HepG2 (cell line): ENCODE data around the gene ARMH2. TPM values are rescaled to one million over a fixed set of nuclear protein-coding genes. Genes with fewer than 3 reads are reported as not detected.

Experiments
- ATAC-seq: fragments of 200-7000 bp; cut with Tn5 transposase; 3 replicates; pipeline ENCODE4 v1.9.1; 2020; ENCODE audit warnings: mild to moderate bottlenecking, moderate library complexity
- BruUV-seq: library from RNA; stranded (reverse); fragments of 400-500 nt; replicated peaks from 2 replicates; lab custom pipeline; 2021; lab: Mats Ljungman, UMichigan
- CTCF ChIA-PET: fragments of 300-600 bp; formaldehyde crosslinking; extraction: SDS; loops from one replicate; lab custom pipeline; 2021; ENCODE audit warnings: low total read pairs, inconsistent platforms, low intra/inter-chr PET ratio; lab: Yijun Ruan, JAX
- POLR2A ChIA-PET: fragments of 350-600 bp; sonication (Branson Sonifier 250); formaldehyde crosslinking; loops from one replicate; lab custom pipeline; 2020; ENCODE audit warnings: antibody characterized with exemption, inconsistent platforms; lab: Yijun Ruan, JAX
- DNase-seq: peaks from one replicate; pipeline ENCODE4 v3.0.0-alpha.2; 2015; ENCODE audit warnings: low spot score
- FAIRE-seq: peaks from 3 replicates; lab custom pipeline; 2011; peaks lifted over from hg19 to GRCh38; lab: Jason Lieb, UNC
- H2AFZ ChIP-seq: one replicate; pipeline ENCODE4 v1.6.1; 2011; ENCODE audit warnings: low read length, inconsistent platforms
- H3K27ac ChIP-seq: fragments of 300-600 bp; 3 replicates; pipeline ENCODE4 v1.8.0; 2011; ENCODE audit warnings: mixed run types, mild to moderate bottlenecking, mixed read lengths, low read length, inconsistent platforms; ENCODE audit not compliant: insufficient read depth; ENCODE audit errors: extremely low read length
- H3K27me3 ChIP-seq, 2 experiments: fragments of 200-600 bp in 1 of 2; 2 replicates in 1 of 2; 3 replicates in 1 of 2; pipeline versions ENCODE4 v1.6.0 to v1.8.0; 2011; ENCODE audit warnings: low read length in 2 of 2, mild to moderate bottlenecking in 2 of 2, moderate library complexity in 2 of 2, inconsistent platforms in 1 of 2; ENCODE audit not compliant: insufficient read depth in 2 of 2, control insufficient read depth in 1 of 2
- H3K36me3 ChIP-seq, 2 experiments: fragments of 200-600 bp in 1 of 2; replicated peaks in 1 of 2; 2 replicates in 1 of 2; 3 replicates in 1 of 2; pipeline versions ENCODE4 v1.5.1 to v1.8.0; 2011; ENCODE audit warnings: low read length in 2 of 2, inconsistent platforms in 1 of 2; ENCODE audit not compliant: insufficient read depth in 2 of 2, control insufficient read depth in 1 of 2
- H3K4me1 ChIP-seq: 2 replicates; pipeline ENCODE4 v1.5.1; 2012; ENCODE audit warnings: low read length, inconsistent platforms; ENCODE audit not compliant: insufficient read depth
- H3K4me2 ChIP-seq: 2 replicates; pipeline ENCODE4 v1.6.0; 2011; ENCODE audit warnings: low read depth, low read length, inconsistent platforms
- H3K4me3 ChIP-seq, 3 experiments: fragments of 200-600 bp in 1 of 3; sonication (generic), shearing (Covaris generic) in 1 of 3; replicated peaks in 1 of 3; 2 replicates each; pipeline ENCODE4 v1.5.1; 2011 to 2016; ENCODE audit warnings: low read length in 3 of 3, inconsistent platforms in 2 of 3, low read depth in 2 of 3, mild to moderate bottlenecking in 2 of 3, control low read depth in 1 of 3, mixed read lengths in 1 of 3; ENCODE audit not compliant: insufficient read depth in 1 of 3
- H3K79me2 ChIP-seq: one replicate; pipeline ENCODE4 v1.6.1; 2011; ENCODE audit warnings: low read length, inconsistent platforms; ENCODE audit not compliant: insufficient read depth
- H3K9ac ChIP-seq: 2 replicates; pipeline ENCODE4 v1.6.0; 2011; ENCODE audit warnings: mild to moderate bottlenecking, low read depth, low read length, inconsistent platforms; ENCODE audit not compliant: insufficient read depth
- H3K9me3 ChIP-seq: 2 replicates; pipeline ENCODE4 v1.5.1; 2012; ENCODE audit warnings: mild to moderate bottlenecking, low read length
- H4K20me1 ChIP-seq: 2 replicates; pipeline ENCODE4 v1.6.0; 2011; ENCODE audit warnings: inconsistent platforms, mild to moderate bottlenecking, low read length, moderate library complexity; ENCODE audit not compliant: insufficient read depth
- ATF7 ChIP-seq, 2 experiments: fragments of 450-650 bp in 1 of 2; sonication (generic) in 1 of 2; formaldehyde crosslinking in 1 of 2; IDR thresholded peaks; 2 replicates each; pipeline versions ENCODE4 v1.4.0 to v1.6.1; 2016 to 2020; ENCODE audit warnings: antibody characterized with exemption in 1 of 2, mild to moderate bottlenecking in 1 of 2, missing genetic modification reagents in 1 of 2
- FOXO1 ChIP-seq: sonication (generic); formaldehyde crosslinking; IDR thresholded peaks from 2 replicates; pipeline ENCODE4 v1.4.0; 2020; ENCODE audit warnings: missing genetic modification reagents
- FOXP1 ChIP-seq, 2 experiments: fragments of 450-650 bp in 1 of 2; IDR thresholded peaks; 2 replicates each; pipeline ENCODE4 v1.6.1; 2017 to 2018; ENCODE audit warnings: antibody characterized with exemption in 1 of 2
- HNRNPL ChIP-seq: fragments of 200-400 bp; formaldehyde crosslinking; IDR thresholded peaks from 2 replicates; pipeline ENCODE4 v1.6.1; 2017; ENCODE audit warnings: mild to moderate bottlenecking, low read depth, low read length
- ISX ChIP-seq: sonication (generic); formaldehyde crosslinking; conservative IDR thresholded peaks from 2 replicates; pipeline ENCODE4 v1.5.0; 2020; ENCODE audit warnings: missing genetic modification reagents
- KIAA2018 ChIP-seq: sonication (generic); formaldehyde crosslinking; IDR thresholded peaks from 2 replicates; pipeline ENCODE4 v1.5.0; 2020; ENCODE audit warnings: mild to moderate bottlenecking, missing genetic modification reagents, borderline replicate concordance
- KLF15 ChIP-seq: sonication (generic); formaldehyde crosslinking; IDR thresholded peaks from 2 replicates; pipeline ENCODE4 v1.8.1; 2023; ENCODE audit warnings: borderline replicate concordance, mild to moderate bottlenecking, inconsistent platforms, missing genetic modification reagents, mixed read lengths
- THRA ChIP-seq: sonication (generic); formaldehyde crosslinking; IDR thresholded peaks from 2 replicates; pipeline ENCODE4 v1.4.0; 2020; ENCODE audit warnings: missing genetic modification reagents, borderline replicate concordance
- ZSCAN20 ChIP-seq: sonication (generic); formaldehyde crosslinking; IDR thresholded peaks from 2 replicates; pipeline ENCODE4 v1.4.0; 2020; ENCODE audit warnings: missing genetic modification reagents, mild to moderate bottlenecking, borderline replicate concordance
- WGBS: methylation state at CpG from one replicate; pipeline ENCODE4 v1.1.6; 2017; ENCODE audit warnings: low lambda C conversion rate; 5-methylcytosine and 5-hydroxymethylcytosine counted together
- in situ Hi-C: cut with HindIII; loops from 2 replicates; pipeline ENCODE4 v1.10.0; 2017; ENCODE audit warnings: low pct_unique_long_range_greater_than_20kb; ENCODE audit not compliant: extremely low pct_ligation_motif_present
- intact Hi-C: fragments of 100-400 bp; cut with micrococcal nuclease; formaldehyde crosslinking; loops from one replicate; pipeline ENCODE4 v1.10.0; 2022; ENCODE audit not compliant: unreplicated experiment
- polyA plus RNA-seq, 8 experiments: library from polyadenylated mRNA; depleted of rRNA in 3 of 8; stranded (reverse) in 7 of 8; unstranded in 1 of 8; fragments of >200 nt; fragmentation: Illumina TruSeq in 4 of 8; extraction: Trizol in 4 of 8; gene quantifications; 2 replicates each; pipeline versions ENCODE4 v1.2.1 to v1.2.3, GENCODE V29; 2011 to 2016; ENCODE audit warnings: low read depth in 4 of 8, missing spikeins in 1 of 8, mixed read lengths in 1 of 8; ENCODE audit not compliant: insufficient read depth in 1 of 8
- total RNA-seq, 5 experiments: library from RNA; depleted of rRNA; stranded (reverse); fragments of >200 nt; fragmentation: Illumina TruSeq; extraction: Trizol; gene quantifications; 2 replicates each; pipeline ENCODE4 v1.2.3, GENCODE V29; 2016; ENCODE audit warnings: low read depth in 1 of 5

Gene ARMH2
- total and polyA plus RNA-seq, 2 of the 13 experiments (the other 11 are each of a cell fraction or from before 2014, with no cell fraction given): not detected

- no peak for TF ChIP-seq FOXO1 (CRISPR knock-in tag)
- TF ChIP-seq ISX (CRISPR knock-in tag): no peak
- no peak for TF ChIP-seq THRA
- TF ChIP-seq FOXP1 (IDR thresholded peaks at IDR 0.05): no peak
- TF ChIP-seq FOXP1 (CRISPR knock-in tag; IDR thresholded peaks at IDR 0.05): no peak
- TF ChIP-seq ZSCAN20 (CRISPR knock-in tag): no peak
Observed at GRCh38 chr6:24845578-24845977, 46.9 kb upstream of the ARMH2 start (continued).

- POLR2A ChIA-PET: no interaction called here
- FAIRE-seq: no peak
- no peak for TF ChIP-seq ATF7 (IDR thresholded peaks at IDR 0.05)
- no peak for TF ChIP-seq ATF7 (CRISPR knock-in tag; IDR thresholded peaks at IDR 0.05)
- TF ChIP-seq KLF15 (CRISPR knock-in tag): no peak
- no peak for TF ChIP-seq KIAA2018
- TF ChIP-seq HNRNPL: no peak
- TF ChIP-seq, all 625 proteins: peak for 0
- Histone ChIP-seq H2AFZ (no peak overlapping the region), H3K9ac (no peak overlapping the region), H3K4me3 (no peak overlapping the region), H3K36me3 (no peaks in the 10 kb centered on the region), H3K9me3 (no peaks in the 10 kb centered on the region), H3K79me2 (no peaks in the 10 kb centered on the region), H4K20me1 (no peaks in the 10 kb centered on the region), H3K27me3 (peaks cover 0 to 21% of the 10 kb centered on the region in 2 experiments; a peak in 3 of 5 replicates), H3K4me2 (no peak overlapping the region), H3K4me1 (peaks cover 19% of the 10 kb centered on the region), H3K27ac (no peak overlapping the region)
- BruUV-seq: no TSS peak
- in situ Hi-C loops (no loop called here), intact Hi-C loops (no loop called here)
- CTCF ChIA-PET: no interaction called here
- DNase-seq: no peak
- 52% methylated on average over 6 of the region's 6 CpGs for WGBS
- ATAC-seq: no peak
Observed at GRCh38 chr6:24844903-24845302, 46.2 kb upstream of the ARMH2 start.
